Cardiac muscle cell (in vitro differentiated cells and primary cell): ENCODE measurements around the gene MIGA2. TPM values are rescaled to one million over a fixed set of nuclear protein-coding genes. Genes with fewer than 3 reads are reported as not detected.

Experiments used
- polyA plus RNA-seq: library from polyadenylated mRNA; unstranded; fragments of >200 nt; fragmentation: Nextera tagmentation; extraction: Ambion mirVana; gene quantifications from 2 replicates; pipeline ENCODE4 v1.2.1, GENCODE V29; 2016
- total RNA-seq: library from RNA; depleted of rRNA; stranded (reverse); fragments of >200 nt; gene quantifications from 2 replicates; pipeline ENCODE4 v1.2.3, GENCODE V29; 2016

Gene MIGA2
- total and polyA plus RNA-seq, 2 experiments from 2014 or later: 48.7 to 69.8 TPM

Other genes starting within 250 kb of the MIGA2 start
- 24.6 and 26.6 TPM in 2 replicates for gene TBC1D13, start 249.4 kb upstream of the MIGA2 start, total RNA-seq
- 33.4 and 39.4 TPM in 2 replicates for gene TBC1D13, start 249.4 kb upstream of the MIGA2 start, polyA plus RNA-seq
- gene ENDOG, start 218.1 kb upstream of the MIGA2 start, total RNA-seq: 93.3 and 136 TPM in 2 replicates
- gene ENDOG, start 218.1 kb upstream of the MIGA2 start, polyA plus RNA-seq: 177 and 209 TPM in 2 replicates
- gene SPOUT1, start 206.8 kb upstream of the MIGA2 start, total RNA-seq: 20.2 and 24.2 TPM in 2 replicates
- gene SPOUT1, start 206.8 kb upstream of the MIGA2 start, polyA plus RNA-seq: 32.1 and 52.1 TPM in 2 replicates
- gene KYAT1, start 154.7 kb upstream of the MIGA2 start, total RNA-seq: 23.3 and 25.0 TPM in 2 replicates
- 21.8 and 36.9 TPM in 2 replicates for gene KYAT1, start 154.7 kb upstream of the MIGA2 start, polyA plus RNA-seq
- 48.1 and 55.8 TPM in 2 replicates for gene LRRC8A, start 154.5 kb upstream of the MIGA2 start, total RNA-seq
- 28.6 and 31.6 TPM in 2 replicates for gene LRRC8A, start 154.5 kb upstream of the MIGA2 start, polyA plus RNA-seq
- gene PHYHD1, start 115.6 kb upstream of the MIGA2 start, total RNA-seq: 25.3 and 36.6 TPM in 2 replicates
- 40.8 and 43.8 TPM in 2 replicates for gene PHYHD1, start 115.6 kb upstream of the MIGA2 start, polyA plus RNA-seq
- 21.0 and 32.2 TPM in 2 replicates for gene DOLK, start 89.0 kb upstream of the MIGA2 start, total RNA-seq
- gene DOLK, start 89.0 kb upstream of the MIGA2 start, polyA plus RNA-seq: 33.3 and 37.1 TPM in 2 replicates
- gene NUP188, start 88.9 kb upstream of the MIGA2 start, total RNA-seq: 50.8 and 52.0 TPM in 2 replicates
- gene NUP188, start 88.9 kb upstream of the MIGA2 start, polyA plus RNA-seq: 35.8 and 38.9 TPM in 2 replicates
- gene SH3GLB2, start 8.3 kb upstream of the MIGA2 start, total RNA-seq: 132 and 203 TPM in 2 replicates
- gene SH3GLB2, start 8.3 kb upstream of the MIGA2 start, polyA plus RNA-seq: 182 and 187 TPM in 2 replicates
- 18.0 and 19.3 TPM in 2 replicates for gene DOLPP1, start 44.5 kb downstream of the MIGA2 start, total RNA-seq
- gene DOLPP1, start 44.5 kb downstream of the MIGA2 start, polyA plus RNA-seq: 9.5 and 19.0 TPM in 2 replicates
- gene CRAT, start 74.2 kb downstream of the MIGA2 start, total RNA-seq: 81.6 and 92.8 TPM in 2 replicates
- gene CRAT, start 74.2 kb downstream of the MIGA2 start, polyA plus RNA-seq: 80.6 and 85.2 TPM in 2 replicates
- gene PTPA, start 74.8 kb downstream of the MIGA2 start, total RNA-seq: 197 and 257 TPM in 2 replicates
- 144 and 156 TPM in 2 replicates for gene PTPA, start 74.8 kb downstream of the MIGA2 start, polyA plus RNA-seq
- 51.7 and 77.4 TPM in 2 replicates for gene IER5L, start 141.6 kb downstream of the MIGA2 start, total RNA-seq
- 21.5 and 38.5 TPM in 2 replicates for gene IER5L, start 141.6 kb downstream of the MIGA2 start, polyA plus RNA-seq